Neural cell (in vitro differentiated cells): Measurements from ENCODE around the gene CACNA1B. TPM values are rescaled to one million over a fixed set of nuclear protein-coding genes. Genes with fewer than 3 reads are reported as not detected.

Experiments used
- H2AFZ ChIP-seq: fragments of 200-600, 300-800 bp; sonication (generic), shearing (Covaris generic); 2 replicates; pipeline ENCODE4 v1.6.0; 2014; ENCODE audit warnings: low read depth, mild to moderate bottlenecking, antibody characterized with exemption, low read length, moderate library complexity
- H3F3A ChIP-seq: fragments of 200-600 bp; shearing (Covaris generic); 2 replicates; pipeline ENCODE4 v1.6.1; 2016; ENCODE audit warnings: mild to moderate bottlenecking, moderate library complexity, mixed read lengths, antibody characterized with exemption, low read length; ENCODE audit not compliant: insufficient read depth, poor library complexity, severe bottlenecking
- H3K27ac ChIP-seq: fragments of 200-600, 300-800 bp; sonication (generic), shearing (Covaris generic); 2 replicates; pipeline ENCODE4 v1.5.1; 2014; ENCODE audit warnings: mild to moderate bottlenecking, low read length, moderate library complexity
- H3K27me3 ChIP-seq: fragments of 300-800, 200-600 bp; sonication (generic), shearing (Covaris generic); 2 replicates; pipeline ENCODE4 v1.6.0; 2014; ENCODE audit warnings: mild to moderate bottlenecking, low read depth, low read length, moderate library complexity; ENCODE audit not compliant: insufficient read depth
- H3K36me3 ChIP-seq: fragments of 300-800, 200-600 bp; sonication (generic), shearing (Covaris generic); 2 replicates; pipeline ENCODE4 v1.5.1; 2014; ENCODE audit warnings: mild to moderate bottlenecking, antibody characterized with exemption, low read length, moderate library complexity; ENCODE audit not compliant: insufficient read depth
- H3K4me2 ChIP-seq: fragments of 300-800, 200-600 bp; sonication (generic), shearing (Covaris generic); 2 replicates; pipeline ENCODE4 v1.6.0; 2014; ENCODE audit warnings: mild to moderate bottlenecking, low read length
- H3K4me3 ChIP-seq: fragments of 300-800, 200-600 bp; sonication (generic), shearing (Covaris generic); 2 replicates; pipeline ENCODE4 v1.5.1; 2014; ENCODE audit warnings: mild to moderate bottlenecking, low read length, moderate library complexity
- H3K79me2 ChIP-seq: fragments of 200-600 bp; shearing (Covaris generic); replicated peaks from 2 replicates; pipeline ENCODE4 v1.6.0; 2014; ENCODE audit warnings: mild to moderate bottlenecking, low read length, moderate library complexity; ENCODE audit not compliant: insufficient read depth
- H3K9ac ChIP-seq: fragments of 300-800, 200-600 bp; sonication (generic), shearing (Covaris generic); 2 replicates; pipeline ENCODE4 v1.6.1; 2016; ENCODE audit warnings: mild to moderate bottlenecking, low read length, mixed read lengths
- H3K9me2 ChIP-seq: fragments of 200-600 bp; shearing (Covaris generic); 2 replicates; pipeline ENCODE4 v1.6.1; 2016; ENCODE audit warnings: mild to moderate bottlenecking, low read length, mixed read lengths; ENCODE audit not compliant: insufficient read depth
- H3K9me3 ChIP-seq: fragments of 200-600, 300-800 bp; sonication (generic), shearing (Covaris generic); 2 replicates; pipeline ENCODE4 v1.6.1; 2016; ENCODE audit warnings: mild to moderate bottlenecking, mixed run types, low read length, moderate library complexity, mixed read lengths
- H4K20me1 ChIP-seq: fragments of 200-600 bp; shearing (Covaris generic); 2 replicates; pipeline ENCODE4 v1.6.1; 2016; ENCODE audit warnings: mild to moderate bottlenecking, mixed run types; ENCODE audit not compliant: insufficient read depth
- EP300 ChIP-seq: fragments of 450-650 bp; conservative IDR thresholded peaks from 2 replicates; pipeline ENCODE4 v1.6.1; 2014; ENCODE audit warnings: antibody characterized with exemption, mild to moderate bottlenecking, moderate library complexity; ENCODE audit not compliant: poor library complexity, severe bottlenecking
- EZH2 ChIP-seq: fragments of 200-600, 300-800 bp; shearing (Covaris generic), sonication (generic); IDR thresholded peaks from 2 replicates; pipeline ENCODE4 v1.6.1; 2014; ENCODE audit warnings: antibody characterized with exemption, low read length, borderline replicate concordance, mild to moderate bottlenecking; ENCODE audit not compliant: insufficient read depth, poor library complexity, severe bottlenecking
- MXI1 ChIP-seq: fragments of 450-650 bp; conservative IDR thresholded peaks from 2 replicates; pipeline ENCODE4 v1.6.1; 2014; ENCODE audit warnings: antibody characterized with exemption, mild to moderate bottlenecking; ENCODE audit not compliant: poor library complexity, severe bottlenecking
- POLR2AphosphoS5 ChIP-seq: IDR thresholded peaks from 2 replicates; pipeline ENCODE4 v1.6.1; 2012
- RAD21 ChIP-seq: fragments of 450-650 bp; conservative IDR thresholded peaks from 2 replicates; pipeline ENCODE4 v1.6.1; 2014; ENCODE audit warnings: antibody characterized with exemption, mild to moderate bottlenecking, moderate library complexity
- SMC3 ChIP-seq: fragments of 450-650 bp; conservative IDR thresholded peaks from 2 replicates; pipeline ENCODE4 v1.6.1; 2014; ENCODE audit warnings: antibody characterized with exemption, mild to moderate bottlenecking, moderate library complexity; ENCODE audit not compliant: poor library complexity
- TAF1 ChIP-seq: IDR thresholded peaks from 2 replicates; pipeline ENCODE4 v1.6.1; 2012; ENCODE audit warnings: low read depth
- polyA plus RNA-seq: library from polyadenylated mRNA; depleted of rRNA; stranded (reverse); fragments of >200 nt; gene quantifications from 2 replicates; pipeline ENCODE4 v1.2.3, GENCODE V29; 2014
- TF ChIP-seq, protein P1 (sequence below): fragments of 450-650 bp; IDR thresholded peaks from 2 replicates; pipeline ENCODE4 v1.5.1; 2014; ENCODE audit warnings: antibody characterized with exemption, mild to moderate bottlenecking, moderate library complexity; ENCODE audit not compliant: poor library complexity, severe bottlenecking
- TF ChIP-seq, protein P2 (sequence below): IDR thresholded peaks from 2 replicates; pipeline ENCODE4 v1.6.1; 2012; ENCODE audit warnings: borderline replicate concordance

Gene CACNA1B
- polyA plus RNA-seq, 1 donor from 2014 or later, result 5.8 TPM

DNA sequence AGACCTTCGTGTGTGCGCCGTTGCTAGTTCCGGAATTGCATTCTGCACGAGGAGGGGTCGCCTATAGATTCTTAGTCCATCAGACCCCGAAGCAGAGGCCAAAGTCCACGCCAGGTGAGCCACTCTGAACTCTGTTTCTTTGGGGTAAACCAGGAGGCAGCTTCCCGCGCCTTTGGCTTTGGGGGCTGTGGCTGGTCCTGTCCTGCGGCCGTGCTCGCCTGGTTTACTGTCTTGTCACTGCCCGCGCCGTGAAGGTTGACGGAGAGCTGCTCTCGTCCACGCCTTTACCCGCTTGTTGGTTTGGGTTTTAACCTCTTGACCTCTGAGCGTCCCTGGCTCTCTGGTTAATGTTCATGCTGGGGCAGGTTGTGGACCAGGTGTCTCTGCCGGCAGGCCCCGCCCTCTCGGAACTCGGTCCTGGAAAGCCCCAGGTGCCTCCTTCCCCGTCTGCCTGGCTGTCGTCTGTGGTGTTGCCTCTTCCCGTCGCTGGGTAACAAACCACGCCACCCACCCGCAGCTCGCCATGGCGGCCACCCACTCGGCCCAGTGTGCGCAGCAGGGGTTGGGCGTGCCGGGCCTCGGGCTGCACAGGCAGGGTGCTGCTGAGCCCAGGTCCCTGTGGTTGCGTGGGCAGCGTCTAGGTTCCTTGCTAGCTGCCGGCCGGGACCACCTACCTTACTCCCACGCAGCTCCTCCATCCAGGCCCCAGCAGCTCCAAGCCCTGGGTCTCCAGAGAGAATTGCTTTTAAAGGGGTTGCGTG is 44.6 kb upstream of the CACNA1B start:
- H3K79me2 ChIP-seq, result no peaks in the 10 kb centered on the region
- H3K27ac ChIP-seq, result no peak overlapping the region
- no peaks in the 10 kb centered on the region for H3K27me3 ChIP-seq
- H4K20me1 ChIP-seq, result no peaks in the 10 kb centered on the region
- peaks cover 8% of the 10 kb centered on the region for H3K36me3 ChIP-seq
- no peaks in the 10 kb centered on the region for H3F3A ChIP-seq
- H3K9ac ChIP-seq, result no peak overlapping the region
- H3K4me2 ChIP-seq, result no peak overlapping the region
- no peak overlapping the region for H2AFZ ChIP-seq
- TF ChIP-seq TAF1 (no peak), RAD21 (no peak)
- TF ChIP-seq, protein P1, sequence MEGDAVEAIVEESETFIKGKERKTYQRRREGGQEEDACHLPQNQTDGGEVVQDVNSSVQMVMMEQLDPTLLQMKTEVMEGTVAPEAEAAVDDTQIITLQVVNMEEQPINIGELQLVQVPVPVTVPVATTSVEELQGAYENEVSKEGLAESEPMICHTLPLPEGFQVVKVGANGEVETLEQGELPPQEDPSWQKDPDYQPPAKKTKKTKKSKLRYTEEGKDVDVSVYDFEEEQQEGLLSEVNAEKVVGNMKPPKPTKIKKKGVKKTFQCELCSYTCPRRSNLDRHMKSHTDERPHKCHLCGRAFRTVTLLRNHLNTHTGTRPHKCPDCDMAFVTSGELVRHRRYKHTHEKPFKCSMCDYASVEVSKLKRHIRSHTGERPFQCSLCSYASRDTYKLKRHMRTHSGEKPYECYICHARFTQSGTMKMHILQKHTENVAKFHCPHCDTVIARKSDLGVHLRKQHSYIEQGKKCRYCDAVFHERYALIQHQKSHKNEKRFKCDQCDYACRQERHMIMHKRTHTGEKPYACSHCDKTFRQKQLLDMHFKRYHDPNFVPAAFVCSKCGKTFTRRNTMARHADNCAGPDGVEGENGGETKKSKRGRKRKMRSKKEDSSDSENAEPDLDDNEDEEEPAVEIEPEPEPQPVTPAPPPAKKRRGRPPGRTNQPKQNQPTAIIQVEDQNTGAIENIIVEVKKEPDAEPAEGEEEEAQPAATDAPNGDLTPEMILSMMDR, result no peak
- H3K4me3 ChIP-seq, result no peak overlapping the region
- no peaks in the 10 kb centered on the region for H3K9me3 ChIP-seq
- no peaks in the 10 kb centered on the region for H3K9me2 ChIP-seq

DNA sequence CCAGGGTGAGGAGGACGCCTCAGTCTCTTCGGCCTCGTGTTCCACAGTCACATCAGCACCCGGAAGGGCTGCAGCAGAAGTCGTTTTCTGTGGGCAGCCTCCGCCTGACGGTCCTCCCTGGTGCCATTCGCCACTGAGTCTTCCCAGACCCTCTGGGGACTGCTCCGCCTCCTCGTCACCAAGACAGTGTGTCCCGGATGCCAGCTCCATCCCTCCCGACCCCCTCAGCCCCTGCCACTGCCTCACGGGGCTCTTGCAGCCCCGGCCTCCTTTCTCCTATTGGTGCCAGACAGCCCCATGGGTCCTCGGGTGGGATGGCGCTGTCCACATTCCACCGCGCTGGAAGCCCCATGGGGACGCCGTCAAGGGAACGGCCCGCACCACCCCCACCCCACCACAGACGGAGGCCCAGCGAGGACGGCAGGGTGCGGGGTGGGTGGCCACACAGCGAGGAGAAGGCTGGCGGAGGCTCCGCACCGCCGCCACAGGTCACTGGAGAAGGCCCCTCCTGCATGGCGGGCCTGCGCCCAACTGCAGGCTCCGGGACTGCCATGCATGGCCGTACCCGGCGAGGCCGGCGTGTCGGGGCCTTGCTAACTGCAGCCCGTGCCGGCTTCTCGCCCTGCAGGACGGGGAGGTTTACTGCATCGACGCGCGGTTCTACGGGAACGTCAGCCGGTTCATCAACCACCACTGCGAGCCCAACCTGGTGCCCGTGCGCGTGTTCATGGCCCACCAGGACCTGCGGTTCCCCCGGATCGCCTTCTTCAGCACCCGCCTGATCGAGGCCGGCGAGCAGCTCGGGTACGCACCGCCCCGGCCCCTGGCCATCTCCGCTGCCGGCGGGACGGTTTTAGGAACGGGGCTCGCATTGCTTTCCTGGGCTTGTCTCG is 43.6 kb upstream of the CACNA1B start:
- H2AFZ ChIP-seq, result no peak overlapping the region
- H3K27ac ChIP-seq, result no peak overlapping the region
- H3K9ac ChIP-seq, result no peak overlapping the region
- H3F3A ChIP-seq, result no peaks in the 10 kb centered on the region
- H3K4me3 ChIP-seq, result no peak overlapping the region
- TF ChIP-seq MXI1 (no peak), TAF1 (no peak), EZH2 (no peak), EP300 (no peak), RAD21 (no peak), SMC3 (no peak), POLR2AphosphoS5 (no peak)
- TF ChIP-seq, protein P2, sequence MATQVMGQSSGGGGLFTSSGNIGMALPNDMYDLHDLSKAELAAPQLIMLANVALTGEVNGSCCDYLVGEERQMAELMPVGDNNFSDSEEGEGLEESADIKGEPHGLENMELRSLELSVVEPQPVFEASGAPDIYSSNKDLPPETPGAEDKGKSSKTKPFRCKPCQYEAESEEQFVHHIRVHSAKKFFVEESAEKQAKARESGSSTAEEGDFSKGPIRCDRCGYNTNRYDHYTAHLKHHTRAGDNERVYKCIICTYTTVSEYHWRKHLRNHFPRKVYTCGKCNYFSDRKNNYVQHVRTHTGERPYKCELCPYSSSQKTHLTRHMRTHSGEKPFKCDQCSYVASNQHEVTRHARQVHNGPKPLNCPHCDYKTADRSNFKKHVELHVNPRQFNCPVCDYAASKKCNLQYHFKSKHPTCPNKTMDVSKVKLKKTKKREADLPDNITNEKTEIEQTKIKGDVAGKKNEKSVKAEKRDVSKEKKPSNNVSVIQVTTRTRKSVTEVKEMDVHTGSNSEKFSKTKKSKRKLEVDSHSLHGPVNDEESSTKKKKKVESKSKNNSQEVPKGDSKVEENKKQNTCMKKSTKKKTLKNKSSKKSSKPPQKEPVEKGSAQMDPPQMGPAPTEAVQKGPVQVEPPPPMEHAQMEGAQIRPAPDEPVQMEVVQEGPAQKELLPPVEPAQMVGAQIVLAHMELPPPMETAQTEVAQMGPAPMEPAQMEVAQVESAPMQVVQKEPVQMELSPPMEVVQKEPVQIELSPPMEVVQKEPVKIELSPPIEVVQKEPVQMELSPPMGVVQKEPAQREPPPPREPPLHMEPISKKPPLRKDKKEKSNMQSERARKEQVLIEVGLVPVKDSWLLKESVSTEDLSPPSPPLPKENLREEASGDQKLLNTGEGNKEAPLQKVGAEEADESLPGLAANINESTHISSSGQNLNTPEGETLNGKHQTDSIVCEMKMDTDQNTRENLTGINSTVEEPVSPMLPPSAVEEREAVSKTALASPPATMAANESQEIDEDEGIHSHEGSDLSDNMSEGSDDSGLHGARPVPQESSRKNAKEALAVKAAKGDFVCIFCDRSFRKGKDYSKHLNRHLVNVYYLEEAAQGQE, result no peak
- TF ChIP-seq, protein P1, result no peak
- H3K27me3 ChIP-seq, result no peaks in the 10 kb centered on the region
- H3K9me3 ChIP-seq, result no peaks in the 10 kb centered on the region
- H3K9me2 ChIP-seq, result no peaks in the 10 kb centered on the region
- H3K79me2 ChIP-seq, result no peaks in the 10 kb centered on the region
- no peak overlapping the region for H3K4me2 ChIP-seq
- no peaks in the 10 kb centered on the region for H4K20me1 ChIP-seq
- H3K36me3 ChIP-seq, result peaks cover 8% of the 10 kb centered on the region
